Amygdala (tissue), 56 donors: ENCODE results near the gene CDK4.
"Not testable (repeated sequence)": the region's sequence is repeated elsewhere in the genome, so short reads cannot be mapped to it uniquely, and the experiment has no call there.

Experiments
- DNase-seq, 56 donors: peaks; one replicate each; lab custom pipeline; 2025; lab: John Stamatoyannopoulos, UW

Gene CDK4

DNA sequence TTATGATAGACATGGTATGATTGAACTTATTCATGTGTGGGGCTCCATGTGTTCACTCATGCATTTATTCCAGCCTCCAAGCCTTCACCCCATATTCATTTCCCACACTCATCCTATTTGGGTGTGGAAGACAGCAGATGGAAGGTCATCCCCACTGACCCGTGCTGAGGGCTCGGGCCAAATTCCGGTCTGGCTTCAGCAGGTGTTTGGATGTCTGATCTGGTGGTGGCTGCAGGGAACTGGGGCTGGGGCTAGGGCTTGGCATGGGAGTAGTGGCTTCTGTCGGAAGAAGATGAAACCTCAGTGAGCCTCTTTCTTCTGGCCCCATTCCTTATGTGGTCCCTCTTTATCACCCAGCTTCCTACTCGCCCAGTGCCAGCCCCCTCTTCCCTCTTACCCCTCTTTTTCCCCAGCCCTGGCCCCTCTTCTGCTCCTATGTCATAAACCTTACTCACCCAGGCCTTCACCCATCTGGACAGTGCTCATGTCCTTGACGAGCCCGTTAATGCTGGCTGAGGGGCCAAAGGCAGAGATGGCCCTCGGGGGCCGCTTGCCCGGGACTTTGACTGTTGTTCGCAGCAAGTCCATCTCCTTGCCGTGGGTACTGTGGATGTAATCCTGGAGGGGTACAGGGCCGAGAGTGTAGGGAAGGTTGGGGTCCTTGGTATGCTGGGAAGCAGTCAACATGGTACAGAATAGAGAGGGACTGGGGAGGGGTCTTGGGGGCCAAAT lies 21.6 kb downstream of the CDK4 start:
- DNase-seq, result no peak

DNA sequence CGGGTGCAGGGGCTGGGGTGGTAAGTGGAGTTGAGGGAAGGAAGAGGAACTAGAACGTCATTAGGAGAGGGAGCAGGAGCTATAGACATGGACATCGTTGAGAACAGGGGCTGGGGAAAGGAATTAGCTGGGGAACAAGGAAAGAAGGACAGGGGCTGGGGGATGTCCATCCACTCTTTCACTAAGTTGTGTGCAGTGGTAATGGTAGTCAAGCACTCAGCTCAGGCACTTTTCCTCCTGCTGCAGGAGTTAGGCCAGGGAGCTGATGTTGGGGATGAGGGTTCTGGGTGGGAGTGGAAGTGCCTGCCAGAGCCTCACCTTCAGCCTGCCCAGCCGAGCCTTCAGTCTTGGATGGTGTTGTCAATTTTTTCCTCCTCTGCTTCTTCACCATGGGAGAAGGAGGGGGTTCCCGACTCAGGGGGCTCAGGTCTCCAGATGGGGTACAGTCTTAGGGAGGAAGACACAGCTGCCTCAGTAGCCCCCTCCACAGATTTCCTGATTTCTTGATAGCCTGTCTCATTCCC lies 22.7 kb downstream of the CDK4 start:
- no peak for DNase-seq

DNA sequence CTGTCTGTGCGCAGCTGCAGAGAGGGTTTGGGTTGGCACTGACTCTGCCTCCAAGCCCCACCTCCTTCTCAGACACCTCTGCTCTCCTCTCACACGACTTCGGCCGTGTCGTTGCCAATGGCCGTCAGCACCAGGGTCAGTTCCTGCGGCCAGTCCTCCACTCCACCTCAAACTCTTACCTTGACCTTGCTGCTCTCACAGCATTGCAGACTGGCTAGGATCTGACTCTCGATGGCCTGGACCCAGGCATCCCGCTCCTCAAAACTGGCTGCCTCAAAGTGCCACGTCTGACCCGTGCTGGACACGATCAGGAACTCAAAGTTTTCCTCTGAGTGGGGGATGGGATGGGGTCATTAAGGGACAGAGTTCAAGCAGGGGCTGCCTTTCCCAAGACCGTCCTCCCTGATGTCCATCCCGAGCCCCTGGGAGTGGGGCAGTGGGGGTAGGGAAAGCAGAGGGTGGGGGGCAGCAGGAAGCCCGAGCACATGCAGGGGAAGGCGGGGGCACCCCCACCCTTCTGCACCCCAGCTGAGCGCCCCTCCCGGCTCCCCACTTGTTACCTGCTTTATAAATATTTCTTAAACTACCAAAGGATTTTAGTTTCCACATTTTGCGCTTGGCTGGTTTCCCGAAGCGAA lies 24.2 kb downstream of the CDK4 start:
- no peak for DNase-seq

DNA sequence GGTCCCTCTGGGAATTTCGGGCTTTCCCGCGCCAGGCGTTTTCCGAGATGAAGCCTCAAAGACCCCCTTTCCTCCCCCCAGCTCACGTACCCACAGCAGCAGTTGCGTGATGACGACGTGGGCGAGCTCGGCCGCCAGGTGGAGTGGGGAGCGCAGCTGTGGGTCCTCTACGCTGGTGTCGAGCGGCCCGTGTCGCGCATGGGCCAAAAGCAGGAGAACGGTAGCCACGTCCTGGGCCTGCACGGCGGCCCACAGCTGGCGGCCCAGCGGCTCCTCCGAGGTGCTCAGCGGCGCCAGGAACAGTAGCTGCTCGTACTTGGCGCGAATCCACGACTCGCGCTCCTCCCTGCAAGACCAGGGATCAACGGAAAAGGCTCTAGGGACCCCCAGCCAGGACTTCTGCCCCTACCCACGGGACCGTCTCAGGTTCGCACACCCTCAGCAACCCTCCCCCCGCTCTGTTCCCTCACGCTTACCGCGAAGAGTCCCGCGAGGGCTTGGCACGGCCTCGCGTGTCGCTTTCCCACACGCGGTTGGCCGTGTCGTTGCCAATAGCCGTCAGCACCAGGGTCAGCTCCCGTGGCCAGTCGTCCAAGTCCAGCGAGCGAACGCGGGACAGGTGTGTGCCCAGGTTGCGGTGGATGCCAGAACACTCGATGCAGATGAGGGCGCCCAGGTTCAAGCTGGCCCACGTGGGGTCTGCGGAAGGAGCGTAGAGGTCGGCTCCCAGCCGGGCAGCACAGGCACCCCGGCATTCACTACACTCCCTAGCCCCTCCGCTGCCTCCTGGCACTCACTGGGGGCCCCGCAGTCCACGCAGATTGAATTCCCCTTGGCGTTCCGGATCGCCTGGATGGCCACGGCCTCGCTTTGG lies 25.0 kb downstream of the CDK4 start:
- DNase-seq, result peak in 2 of 56 donors; percentile 12 to 34

DNA sequence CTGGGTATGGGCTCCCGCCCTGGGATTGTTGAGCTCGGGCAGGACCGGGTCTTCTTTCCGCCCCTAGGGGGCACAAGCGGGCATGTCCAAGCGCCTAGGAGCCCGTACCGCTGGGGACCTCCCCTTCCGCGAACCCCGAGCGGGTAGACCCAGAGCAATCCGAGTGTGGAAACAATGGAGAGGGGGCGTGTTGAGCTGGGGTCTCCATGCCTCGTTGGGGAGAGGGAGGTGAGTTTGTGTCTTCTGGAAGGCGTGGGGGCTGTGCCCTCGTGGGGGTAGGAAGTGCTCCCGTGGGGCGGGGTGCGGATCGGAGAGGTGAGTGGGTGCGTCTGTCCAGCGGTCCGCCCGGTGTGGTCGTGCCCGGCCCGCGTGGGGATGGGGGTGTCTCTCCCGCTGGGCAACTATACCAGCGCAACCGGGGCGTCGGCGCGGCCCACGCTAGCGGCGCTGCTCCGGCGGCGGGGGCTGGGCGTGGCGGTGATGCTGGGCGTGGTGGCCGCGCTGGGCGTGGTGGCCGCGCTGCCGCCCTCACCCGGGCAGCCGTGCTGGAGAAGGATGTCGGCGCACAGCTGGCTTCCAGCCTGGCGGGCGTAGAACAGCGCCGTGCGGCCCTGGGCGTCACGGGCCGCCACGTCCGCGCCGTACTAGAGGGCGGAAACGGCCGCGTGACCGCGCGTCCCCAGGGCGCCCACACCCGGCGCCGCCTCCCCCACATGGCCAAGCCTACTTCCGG lies 25.8 kb downstream of the CDK4 start:
- peak in 37 of 56 donors; percentile 17 to 72 (median 37) for DNase-seq

DNA sequence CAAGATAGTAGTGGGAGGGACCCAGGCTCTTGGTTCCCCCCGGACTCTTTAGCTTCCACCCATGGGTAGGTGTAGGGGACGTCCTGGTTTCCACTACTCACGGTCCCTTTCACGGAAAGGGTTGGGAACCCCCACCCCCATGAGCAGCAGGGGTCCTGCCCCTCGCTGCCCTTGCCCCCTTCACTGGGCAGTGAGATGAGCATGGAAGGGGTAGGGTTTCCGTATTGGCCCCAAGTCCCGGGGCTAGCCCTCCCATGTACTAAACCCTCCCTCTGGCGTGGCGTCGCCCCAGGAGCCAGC lies 26.3 kb downstream of the CDK4 start:
- no peak for DNase-seq

DNA sequence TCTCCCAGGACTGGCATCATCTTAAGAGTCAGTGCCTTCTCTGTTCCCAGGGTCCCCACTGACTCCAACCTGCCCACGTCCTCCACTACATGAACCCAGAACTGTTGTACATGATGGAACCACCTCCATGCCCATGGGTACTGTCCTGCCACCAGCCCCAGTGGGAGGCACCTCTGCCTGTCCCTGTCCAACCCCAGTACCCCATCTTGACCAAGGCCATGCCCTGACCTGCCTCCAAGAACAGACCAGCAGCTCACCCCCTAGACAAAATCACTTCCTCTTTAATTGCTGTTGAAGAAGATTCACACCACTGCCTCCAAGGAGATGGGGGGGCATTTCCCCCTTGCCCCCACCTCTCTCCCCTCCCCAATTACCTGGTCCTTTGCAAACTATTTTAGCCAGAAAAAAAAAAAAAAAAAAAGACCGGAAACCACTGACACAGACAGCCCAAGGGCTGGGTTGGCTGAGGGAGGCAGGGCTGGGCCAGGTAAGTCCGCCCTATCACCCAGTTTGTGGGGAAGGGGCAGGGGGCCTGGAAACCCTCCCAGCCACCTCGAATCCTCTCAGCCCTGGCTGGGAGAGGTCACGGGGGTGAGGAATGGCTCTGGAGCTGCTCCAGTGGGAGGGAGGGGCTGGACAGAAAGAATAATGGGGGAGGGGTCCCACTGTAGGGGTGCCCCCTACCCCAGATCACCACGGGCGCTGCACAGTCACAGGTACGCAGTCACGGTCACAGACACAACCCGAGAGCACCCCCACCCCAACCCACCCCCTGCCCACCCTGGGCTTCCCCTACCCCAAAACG lies 27.0 kb downstream of the CDK4 start:
- DNase-seq, result no peak

DNA sequence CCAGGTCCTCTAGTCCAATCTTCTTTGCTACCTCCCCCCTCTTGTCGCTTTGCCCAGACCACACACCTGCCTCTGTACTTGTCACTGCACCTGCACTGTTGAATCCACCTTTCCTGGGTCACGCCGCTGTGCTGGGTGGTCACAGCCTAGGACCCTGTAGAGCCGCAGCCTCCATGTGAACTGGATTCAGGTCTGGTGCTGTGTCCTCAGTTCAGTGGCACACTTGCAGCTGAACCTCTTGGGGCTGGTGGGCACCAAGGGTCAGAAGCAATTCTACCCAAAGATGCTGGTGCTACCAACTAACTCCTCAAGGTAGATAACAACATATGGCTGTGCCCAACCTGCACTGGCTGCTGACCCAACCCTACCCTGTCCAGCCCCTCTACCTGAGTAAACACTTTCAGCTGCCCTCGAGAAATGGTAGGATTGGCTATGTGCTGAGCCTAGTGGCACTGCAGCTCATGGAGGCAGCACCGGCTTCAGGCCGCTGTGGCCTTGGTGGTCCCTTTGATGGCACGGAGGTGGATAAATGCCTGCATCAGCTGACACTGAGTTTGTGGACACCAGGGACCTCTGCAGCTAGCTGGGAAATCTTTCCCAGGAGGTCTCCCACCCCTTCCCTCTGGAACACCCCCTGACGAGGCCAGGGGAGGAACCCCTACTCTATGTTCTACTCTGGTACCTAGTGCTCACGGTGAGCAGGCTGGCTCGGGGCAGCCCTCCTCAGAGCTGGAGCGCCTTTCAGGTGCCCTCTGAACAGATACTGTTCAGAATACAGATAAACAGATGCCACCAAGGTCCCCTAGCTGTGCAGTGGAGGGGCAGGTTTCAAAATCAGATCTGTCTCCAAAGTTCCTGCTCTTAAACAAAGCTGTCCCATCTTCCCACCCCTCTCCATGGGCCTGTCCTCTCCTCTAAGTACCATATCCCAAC lies 27.8 kb downstream of the CDK4 start:
- DNase-seq, result no peak

DNA sequence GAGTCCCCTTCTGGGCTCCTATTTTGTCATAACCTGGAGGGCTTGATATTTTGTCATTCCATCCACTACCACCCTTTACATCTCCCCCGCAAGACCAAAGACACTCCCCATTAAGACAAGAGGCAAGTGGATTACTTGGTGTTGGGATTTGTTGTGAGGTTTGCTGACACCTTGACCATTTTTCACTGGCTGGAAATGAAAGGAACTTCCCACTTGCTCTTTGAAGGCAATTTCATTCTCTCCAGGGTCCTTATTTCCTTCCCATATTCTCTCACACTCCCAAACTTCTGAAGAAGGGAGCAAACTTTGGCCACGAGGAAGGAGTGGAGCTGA lies 28.5 kb downstream of the CDK4 start:
- DNase-seq, result no peak

DNA sequence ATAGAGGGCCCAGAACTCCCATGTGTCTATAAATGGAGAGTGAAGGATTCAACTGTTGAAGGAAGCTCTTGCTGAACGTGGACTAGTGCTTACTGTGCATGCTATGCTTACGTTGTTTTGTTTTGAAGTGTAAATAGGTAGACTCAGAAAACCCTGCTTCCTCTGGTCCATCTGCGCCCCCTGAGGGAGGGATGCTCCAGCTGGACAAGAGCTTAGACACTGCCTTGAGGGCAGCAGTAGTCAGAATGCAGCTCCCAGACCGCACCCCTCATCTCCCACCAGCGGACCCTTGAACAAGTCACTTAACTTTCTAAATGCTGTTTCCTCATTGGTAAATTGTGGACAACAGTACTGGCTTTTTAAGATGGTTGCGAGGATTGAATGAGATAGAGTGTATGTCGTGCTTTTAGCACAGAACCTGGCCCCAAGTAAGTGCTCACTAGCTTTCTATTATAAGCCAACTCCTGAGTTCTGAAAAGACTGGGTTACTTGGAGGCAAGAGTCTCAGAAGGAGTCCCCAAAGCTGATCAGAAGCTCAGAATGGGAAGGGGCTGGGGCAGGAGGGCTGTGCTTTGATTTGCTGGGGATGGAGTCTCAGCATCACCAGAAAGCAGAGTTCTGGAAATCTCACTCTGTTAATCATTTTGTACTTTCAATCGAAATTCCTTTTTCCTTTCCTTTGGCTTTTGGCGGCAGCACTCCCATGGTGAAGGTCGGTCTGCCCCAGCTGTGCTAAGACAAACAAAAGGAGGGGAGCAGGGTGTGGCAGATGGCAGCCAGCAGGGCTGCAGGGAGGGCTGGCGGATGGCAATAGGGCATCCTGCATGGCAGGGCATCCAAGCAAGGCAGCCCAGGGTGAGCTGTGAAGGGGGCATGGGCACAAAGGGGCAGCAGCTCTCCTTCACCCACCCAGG lies 29.1 kb downstream of the CDK4 start:
- no peak for DNase-seq

DNA sequence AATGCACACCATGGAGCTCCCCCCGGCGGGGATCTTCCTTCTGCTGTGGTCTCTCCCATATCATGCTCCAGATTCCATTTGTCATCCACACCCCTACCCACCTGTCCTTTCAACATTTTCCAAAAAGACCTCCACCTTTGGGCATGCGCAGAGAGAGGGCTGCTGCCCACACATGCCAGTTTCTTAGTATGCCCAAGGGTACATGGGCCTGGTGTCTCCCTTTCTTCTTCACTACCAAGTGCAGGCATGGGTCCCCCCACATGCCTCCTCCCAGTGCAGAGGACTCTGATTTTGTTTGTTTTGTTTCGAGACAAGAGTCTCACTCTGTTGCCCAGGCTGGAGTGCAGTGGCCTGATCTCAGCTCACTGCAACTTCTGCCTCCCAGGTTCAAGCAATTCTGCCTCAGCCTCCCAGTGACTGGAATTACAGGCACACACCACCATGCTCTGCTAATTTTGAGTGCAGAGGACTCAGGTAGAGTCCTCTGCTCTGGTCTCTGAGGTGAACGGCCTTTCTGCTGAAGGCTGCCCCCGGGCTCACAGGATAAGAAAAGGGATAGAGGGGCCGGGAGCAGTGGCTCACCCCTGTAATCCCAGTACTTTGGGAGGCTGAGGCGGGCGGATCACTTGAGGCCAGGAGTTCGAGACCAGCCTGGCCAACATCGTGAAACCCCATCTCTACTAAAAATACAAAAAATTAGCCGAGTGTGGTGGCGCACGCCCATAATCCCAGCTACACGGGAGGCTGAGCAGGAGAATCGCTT lies 30.1 kb downstream of the CDK4 start:
- not testable (repeated sequence) for DNase-seq

DNA sequence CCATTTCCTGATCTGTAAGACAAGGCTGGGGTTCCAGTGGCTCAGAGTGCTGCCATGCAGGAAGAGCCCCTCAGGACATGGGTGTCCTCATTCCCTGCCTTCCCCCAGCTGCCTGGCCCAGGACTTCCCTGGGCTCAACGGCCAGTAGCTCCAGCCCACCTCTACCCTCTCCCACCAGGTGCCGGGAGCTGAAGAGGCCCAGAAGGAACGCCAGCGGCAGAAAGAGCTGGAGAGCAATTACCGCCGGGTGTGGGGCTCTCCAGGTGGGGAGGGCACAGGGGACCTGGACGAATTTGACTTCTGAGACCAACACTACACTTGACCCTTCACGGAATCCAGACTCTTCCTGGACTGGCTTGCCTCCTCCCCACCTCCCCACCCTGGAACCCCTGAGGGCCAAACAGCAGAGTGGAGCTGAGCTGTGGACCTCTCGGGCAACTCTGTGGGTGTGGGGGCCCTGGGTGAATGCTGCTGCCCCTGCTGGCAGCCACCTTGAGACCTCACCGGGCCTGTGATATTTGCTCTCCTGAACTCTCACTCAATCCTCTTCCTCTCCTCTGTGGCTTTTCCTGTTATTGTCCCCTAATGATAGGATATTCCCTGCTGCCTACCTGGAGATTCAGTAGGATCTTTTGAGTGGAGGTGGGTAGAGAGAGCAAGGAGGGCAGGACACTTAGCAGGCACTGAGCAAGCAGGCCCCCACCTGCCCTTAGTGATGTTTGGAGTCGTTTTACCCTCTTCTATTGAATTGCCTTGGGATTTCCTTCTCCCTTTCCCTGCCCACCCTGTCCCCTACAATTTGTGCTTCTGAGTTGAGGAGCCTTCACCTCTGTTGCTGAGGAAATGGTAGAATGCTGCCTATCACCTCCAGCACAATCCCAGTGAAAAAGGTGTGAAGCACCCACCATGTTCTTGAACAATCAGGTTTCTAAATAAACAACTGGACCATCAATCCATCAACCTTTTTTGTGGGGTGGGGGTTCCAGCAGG lies 31.2 kb downstream of the CDK4 start:
- no peak for DNase-seq

DNA sequence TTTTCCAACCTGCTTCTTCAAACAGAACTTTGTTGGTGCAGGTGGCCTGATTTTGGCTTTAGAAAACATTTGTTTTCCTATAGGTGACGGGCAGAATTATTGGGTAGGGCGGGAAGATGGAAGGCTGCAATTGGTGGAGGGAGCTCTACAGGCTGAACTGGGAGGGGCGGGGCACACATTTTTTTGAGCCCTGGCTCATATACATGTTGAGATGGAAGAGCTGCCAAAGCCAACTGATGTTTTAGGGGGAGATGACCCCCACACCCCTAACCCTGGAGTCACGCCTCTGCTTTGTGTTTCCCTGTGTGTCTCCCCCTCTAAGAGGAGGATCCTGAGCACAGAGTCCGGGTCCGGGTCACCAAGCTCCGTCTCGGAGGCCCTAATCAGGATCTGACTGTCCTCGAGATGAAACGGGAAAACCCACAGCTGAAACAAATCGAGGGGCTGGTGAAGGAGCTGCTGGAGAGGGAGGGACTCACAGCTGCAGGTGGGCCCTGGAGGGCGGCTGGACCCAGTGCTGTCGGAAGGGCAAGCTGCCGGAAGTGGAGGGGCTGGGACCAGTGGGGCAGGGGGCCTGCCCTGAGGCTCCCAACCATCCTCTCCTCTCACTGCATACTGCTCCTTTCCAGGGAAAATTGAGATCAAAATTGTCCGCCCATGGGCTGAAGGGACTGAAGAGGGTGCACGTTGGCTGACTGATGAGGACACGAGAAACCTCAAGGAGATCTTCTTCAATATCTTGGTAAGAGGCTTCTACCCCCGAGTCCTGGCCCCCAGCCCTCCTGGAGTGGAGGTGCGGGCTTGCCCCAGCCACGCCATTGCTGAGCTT lies 32.1 kb downstream of the CDK4 start:
- DNase-seq, result no peak

DNA sequence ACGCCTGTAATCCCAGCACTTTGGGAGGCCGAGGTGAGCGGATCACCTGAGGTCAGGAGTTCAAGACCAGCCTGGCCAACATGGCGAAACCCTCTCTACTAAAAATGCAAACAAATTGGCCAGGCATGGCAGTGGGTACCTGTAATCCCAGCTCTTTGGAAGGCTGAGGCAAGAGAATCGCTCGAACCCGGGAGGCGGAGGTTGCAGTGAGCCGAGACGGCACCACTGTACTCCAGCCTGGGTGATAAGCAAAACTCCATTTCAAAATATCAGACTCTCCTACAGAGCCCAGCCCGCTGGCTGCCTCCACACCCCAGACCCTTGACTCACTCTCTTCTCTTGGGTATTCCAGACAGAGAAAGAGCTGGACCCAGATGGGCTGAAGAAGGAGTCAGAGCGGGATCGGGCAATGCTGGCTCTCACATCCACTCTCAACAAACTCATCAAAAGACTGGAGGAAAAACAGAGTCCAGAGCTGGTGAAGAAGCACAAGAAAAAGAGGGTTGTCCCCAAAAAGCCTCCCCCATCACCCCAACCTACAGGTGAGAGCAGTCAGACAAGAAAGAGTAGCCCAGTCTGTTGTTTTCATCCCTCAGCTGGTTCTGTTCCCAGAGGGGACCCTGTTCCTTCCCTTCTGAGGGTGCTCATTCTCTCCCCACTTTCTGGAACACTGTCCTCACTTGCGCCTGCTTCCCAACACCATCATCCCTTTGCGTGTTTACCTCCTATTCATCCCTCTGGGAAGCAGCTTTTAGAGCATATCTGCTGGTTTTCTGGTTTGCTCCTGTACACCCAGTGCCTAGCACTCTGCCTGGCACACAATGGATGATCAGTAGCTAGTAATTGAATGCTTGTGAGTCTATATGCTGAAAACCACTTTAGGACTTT lies 33.2 kb downstream of the CDK4 start:
- DNase-seq, result no peak
